ENCODE measurements around the gene ZMYND10. TPM values are rescaled to one million over a fixed set of nuclear protein-coding genes. Genes with fewer than 3 reads are reported as not detected.
A peak's percentile ranks its signal among the peaks of the same experiment; 100 is the strongest.

ZMYND10 gene
- total and polyA plus RNA-seq, 2 donors (not counting 1 experiment from before 2014, with no cell fraction given): 0.32 to 0.83 TPM

DNA sequence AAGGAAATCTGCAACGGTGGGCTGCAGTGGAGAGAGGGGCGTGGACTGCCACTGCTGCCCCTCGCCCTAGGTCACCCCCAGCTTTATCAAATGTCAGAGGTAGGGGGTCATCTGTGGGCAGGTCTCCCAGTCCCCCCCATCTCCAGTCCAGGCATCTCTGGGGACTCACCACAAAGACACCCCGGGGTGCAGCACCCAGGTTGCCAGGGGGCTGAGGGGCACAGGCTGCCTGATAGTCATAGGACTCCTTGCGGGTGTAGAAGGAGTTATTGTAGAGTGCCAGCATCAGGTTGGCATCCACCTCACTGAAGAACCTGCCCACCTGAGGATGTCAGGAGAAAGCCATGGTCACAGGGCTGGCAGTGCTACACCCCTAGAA is 20.3 kb upstream of the ZMYND10 start:
- H2AFZ ChIP-seq (ENCODE audit: low read length): no peak overlapping the region
- TF ChIP-seq, protein P1, sequence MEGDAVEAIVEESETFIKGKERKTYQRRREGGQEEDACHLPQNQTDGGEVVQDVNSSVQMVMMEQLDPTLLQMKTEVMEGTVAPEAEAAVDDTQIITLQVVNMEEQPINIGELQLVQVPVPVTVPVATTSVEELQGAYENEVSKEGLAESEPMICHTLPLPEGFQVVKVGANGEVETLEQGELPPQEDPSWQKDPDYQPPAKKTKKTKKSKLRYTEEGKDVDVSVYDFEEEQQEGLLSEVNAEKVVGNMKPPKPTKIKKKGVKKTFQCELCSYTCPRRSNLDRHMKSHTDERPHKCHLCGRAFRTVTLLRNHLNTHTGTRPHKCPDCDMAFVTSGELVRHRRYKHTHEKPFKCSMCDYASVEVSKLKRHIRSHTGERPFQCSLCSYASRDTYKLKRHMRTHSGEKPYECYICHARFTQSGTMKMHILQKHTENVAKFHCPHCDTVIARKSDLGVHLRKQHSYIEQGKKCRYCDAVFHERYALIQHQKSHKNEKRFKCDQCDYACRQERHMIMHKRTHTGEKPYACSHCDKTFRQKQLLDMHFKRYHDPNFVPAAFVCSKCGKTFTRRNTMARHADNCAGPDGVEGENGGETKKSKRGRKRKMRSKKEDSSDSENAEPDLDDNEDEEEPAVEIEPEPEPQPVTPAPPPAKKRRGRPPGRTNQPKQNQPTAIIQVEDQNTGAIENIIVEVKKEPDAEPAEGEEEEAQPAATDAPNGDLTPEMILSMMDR (conservative IDR thresholded peaks at IDR 0.05 in 1 of 2, IDR thresholded peaks at IDR 0.05 in 1 of 2; ENCODE audit: low read depth in 1 of 2, low read length in 2 of 2): no peak
- no peak for TF ChIP-seq EZH2 (IDR thresholded peaks at IDR 0.05; ENCODE audit: low read length, missing control alignments)
- no peak overlapping the region for H3K4me2 ChIP-seq (ENCODE audit: extremely low read depth, insufficient read depth, low read length)

DNA sequence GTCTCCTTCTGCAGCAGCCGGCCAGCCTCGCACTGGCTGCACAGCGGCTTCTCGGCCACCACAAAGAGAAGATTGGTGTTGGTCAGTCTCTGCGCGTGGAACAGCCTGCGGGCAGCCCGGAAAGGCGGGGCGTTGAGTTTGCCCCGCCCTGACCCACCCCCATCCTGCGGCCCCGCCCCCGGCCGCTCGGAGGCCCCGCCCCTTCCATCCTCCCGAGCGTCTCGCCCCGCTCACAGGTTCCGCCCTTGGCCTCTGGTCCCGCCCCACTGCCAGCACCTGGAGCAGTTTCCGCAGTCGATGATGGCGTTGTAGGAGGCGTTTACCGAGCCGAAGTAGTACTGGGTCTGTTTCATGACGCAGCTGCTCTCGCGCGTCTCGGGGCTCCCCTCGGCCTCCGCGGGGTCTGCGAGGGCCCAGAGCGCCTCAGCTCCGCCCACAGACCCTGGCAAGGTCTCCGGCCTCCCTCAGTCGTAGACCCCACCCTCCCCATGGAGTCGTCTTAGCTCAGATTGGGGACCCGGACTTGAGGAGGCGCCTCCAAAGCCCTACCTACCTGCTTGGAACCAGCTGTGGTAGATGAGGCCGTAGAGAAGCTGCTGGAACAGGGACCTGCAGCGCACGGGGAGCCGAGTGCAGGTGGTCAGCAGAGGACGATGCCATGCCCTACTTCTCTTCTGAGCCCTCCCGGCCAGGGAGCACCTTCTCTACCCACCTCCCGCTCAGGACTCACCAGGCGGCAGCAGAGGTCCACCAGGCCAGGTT is 19.7 kb upstream of the ZMYND10 start:
- peak overlapping the region in 3 of 4 experiments; percentile 32 to 51 (median 51) for H3K4me3 ChIP-seq (replicated peaks in 1 of 4; ENCODE audit: control extremely low read depth in 1 of 4, insufficient read depth in 1 of 4, low read depth in 3 of 4, low read length in 4 of 4)
- no peaks in the 10 kb centered on the region for H3K9me3 ChIP-seq (ENCODE audit: control insufficient read depth, insufficient read depth, low read depth, low read length)
- no peaks in the 10 kb centered on the region for H3K79me2 ChIP-seq (ENCODE audit: control insufficient read depth, insufficient read depth, low read length)
- H3K4me2 ChIP-seq (ENCODE audit: extremely low read depth, insufficient read depth, low read length): peak overlapping the region; percentile 66
- H3K4me1 ChIP-seq (ENCODE audit: control insufficient read depth, extremely low read depth, insufficient read depth, low read length): peaks cover 3% of the 10 kb centered on the region
- no peak overlapping the region for H3K9ac ChIP-seq (ENCODE audit: insufficient read depth, low read length)
- H2AFZ ChIP-seq (ENCODE audit: low read length): peak overlapping the region; percentile 78
- TF ChIP-seq, protein P1 (conservative IDR thresholded peaks at IDR 0.05 in 1 of 2, IDR thresholded peaks at IDR 0.05 in 1 of 2; ENCODE audit: low read depth in 1 of 2, low read length in 2 of 2): no peak
- no peak for TF ChIP-seq EZH2 (IDR thresholded peaks at IDR 0.05; ENCODE audit: low read length, missing control alignments)
- no peaks in the 10 kb centered on the region for H3K36me3 ChIP-seq (ENCODE audit: control insufficient read depth, insufficient read depth, low read length)
- H4K20me1 ChIP-seq (ENCODE audit: control insufficient read depth, extremely low read depth, insufficient read depth, low read length): no peaks in the 10 kb centered on the region
- H3K27ac ChIP-seq (ENCODE audit: insufficient read depth, low read length): no peak overlapping the region
- peaks cover 3% of the 10 kb centered on the region for H3K27me3 ChIP-seq (ENCODE audit: control insufficient read depth, insufficient read depth, low read length)
- DNase-seq (ENCODE audit: low read depth in 2 of 2): peak; percentile 56 to 58

More for the DNA sequence above, 20.3 kb upstream of the ZMYND10 start:
- Histone ChIP-seq H3K36me3 (ENCODE audit: control insufficient read depth, insufficient read depth, low read length) (no peaks in the 10 kb centered on the region), H3K4me3 (replicated peaks in 1 of 4; ENCODE audit: control extremely low read depth in 1 of 4, insufficient read depth in 1 of 4, low read depth in 3 of 4, low read length in 4 of 4) (no peak overlapping the region), H3K27me3 (ENCODE audit: control insufficient read depth, insufficient read depth, low read length) (peaks cover 3% of the 10 kb centered on the region), H4K20me1 (ENCODE audit: control insufficient read depth, extremely low read depth, insufficient read depth, low read length) (no peaks in the 10 kb centered on the region), H3K9ac (ENCODE audit: insufficient read depth, low read length) (no peak overlapping the region), H3K9me3 (ENCODE audit: control insufficient read depth, insufficient read depth, low read depth, low read length) (no peaks in the 10 kb centered on the region), H3K79me2 (ENCODE audit: control insufficient read depth, insufficient read depth, low read length) (no peaks in the 10 kb centered on the region), H3K4me1 (ENCODE audit: control insufficient read depth, extremely low read depth, insufficient read depth, low read length) (peaks cover 3% of the 10 kb centered on the region), H3K27ac (ENCODE audit: insufficient read depth, low read length) (no peak overlapping the region)
- DNase-seq (ENCODE audit: low read depth in 2 of 2): no peak

DNA sequence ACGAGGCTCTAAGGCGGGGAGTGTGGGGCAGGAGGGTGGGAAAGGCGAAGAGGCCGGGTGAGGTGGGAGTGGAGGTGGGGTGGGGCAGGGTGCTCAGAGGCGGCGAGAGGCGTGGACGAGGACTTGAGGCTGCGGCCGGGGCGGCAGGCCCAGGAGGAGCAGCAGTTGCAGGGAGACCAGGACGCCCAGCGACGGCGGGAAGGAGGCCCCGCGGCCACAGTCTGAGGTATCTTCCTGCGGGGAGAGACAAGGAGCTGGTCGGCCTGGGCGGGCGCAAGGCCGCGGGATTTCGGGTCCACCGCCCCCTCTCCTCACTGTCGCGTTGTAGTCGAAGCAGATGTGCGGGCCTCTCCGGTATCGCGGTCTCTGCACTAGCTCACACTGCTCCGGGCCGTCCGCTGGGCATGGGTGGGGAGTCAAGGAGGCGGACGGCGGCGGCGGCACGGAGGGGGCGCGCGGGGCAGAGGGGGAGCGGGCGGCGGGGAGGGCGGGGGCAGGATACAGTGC is 19.1 kb upstream of the ZMYND10 start:
- TF ChIP-seq EZH2 (IDR thresholded peaks at IDR 0.05; ENCODE audit: low read length, missing control alignments): no peak
- TF ChIP-seq, protein P1 (conservative IDR thresholded peaks at IDR 0.05 in 1 of 2, IDR thresholded peaks at IDR 0.05 in 1 of 2; ENCODE audit: low read depth in 1 of 2, low read length in 2 of 2): no peak
- Histone ChIP-seq H4K20me1 (ENCODE audit: control insufficient read depth, extremely low read depth, insufficient read depth, low read length) (no peaks in the 10 kb centered on the region), H3K27me3 (ENCODE audit: control insufficient read depth, insufficient read depth, low read length) (peaks cover 3% of the 10 kb centered on the region), H3K9me3 (ENCODE audit: control insufficient read depth, insufficient read depth, low read depth, low read length) (no peaks in the 10 kb centered on the region), H3K36me3 (ENCODE audit: control insufficient read depth, insufficient read depth, low read length) (no peaks in the 10 kb centered on the region), H3K4me1 (ENCODE audit: control insufficient read depth, extremely low read depth, insufficient read depth, low read length) (peaks cover 3% of the 10 kb centered on the region), H3K27ac (ENCODE audit: insufficient read depth, low read length) (no peak overlapping the region), H3K79me2 (ENCODE audit: control insufficient read depth, insufficient read depth, low read length) (no peaks in the 10 kb centered on the region), H3K9ac (ENCODE audit: insufficient read depth, low read length) (peak overlapping the region; percentile 20), H3K4me3 (replicated peaks in 1 of 4; ENCODE audit: control extremely low read depth in 1 of 4, insufficient read depth in 1 of 4, low read depth in 3 of 4, low read length in 4 of 4) (peak overlapping the region; percentile 18 to 51 (median 40)), H3K4me2 (ENCODE audit: extremely low read depth, insufficient read depth, low read length) (peak overlapping the region; percentile 58), H2AFZ (ENCODE audit: low read length) (peak overlapping the region; percentile 63)
- peak in 1 of 2 donors; percentile 21 for DNase-seq (ENCODE audit: low read depth in 2 of 2)
